LNCAP (cell line): ENCODE results near the gene CD209.

Experiments used
- TF ChIP-seq, protein P1 (sequence below): fragments of 450-650 bp; IDR thresholded peaks from 2 replicates; pipeline ENCODE4 v1.5.1; 2017; ENCODE audit warnings: mild to moderate bottlenecking

CD209 gene

DNA sequence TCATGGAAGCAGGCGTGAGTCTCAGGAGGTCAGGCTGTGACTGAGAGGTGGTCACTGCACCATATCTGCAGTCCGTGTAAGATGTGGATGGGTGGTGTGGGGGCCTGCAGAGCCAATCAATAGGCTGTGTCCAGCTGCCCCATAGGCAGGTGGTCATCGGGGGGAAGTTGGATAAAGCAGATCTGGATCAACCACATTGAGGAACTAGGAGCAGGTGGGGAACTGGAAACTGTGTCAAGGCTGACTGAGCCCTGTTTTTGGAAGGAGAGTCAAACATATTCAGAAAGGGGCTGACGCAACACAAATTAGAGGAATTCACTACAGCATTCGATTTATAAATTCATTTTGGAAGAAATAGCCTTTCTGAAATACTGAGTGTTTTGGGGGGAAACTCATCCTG lies 30.7 kb upstream of the CD209 start:
- TF ChIP-seq, protein P1, sequence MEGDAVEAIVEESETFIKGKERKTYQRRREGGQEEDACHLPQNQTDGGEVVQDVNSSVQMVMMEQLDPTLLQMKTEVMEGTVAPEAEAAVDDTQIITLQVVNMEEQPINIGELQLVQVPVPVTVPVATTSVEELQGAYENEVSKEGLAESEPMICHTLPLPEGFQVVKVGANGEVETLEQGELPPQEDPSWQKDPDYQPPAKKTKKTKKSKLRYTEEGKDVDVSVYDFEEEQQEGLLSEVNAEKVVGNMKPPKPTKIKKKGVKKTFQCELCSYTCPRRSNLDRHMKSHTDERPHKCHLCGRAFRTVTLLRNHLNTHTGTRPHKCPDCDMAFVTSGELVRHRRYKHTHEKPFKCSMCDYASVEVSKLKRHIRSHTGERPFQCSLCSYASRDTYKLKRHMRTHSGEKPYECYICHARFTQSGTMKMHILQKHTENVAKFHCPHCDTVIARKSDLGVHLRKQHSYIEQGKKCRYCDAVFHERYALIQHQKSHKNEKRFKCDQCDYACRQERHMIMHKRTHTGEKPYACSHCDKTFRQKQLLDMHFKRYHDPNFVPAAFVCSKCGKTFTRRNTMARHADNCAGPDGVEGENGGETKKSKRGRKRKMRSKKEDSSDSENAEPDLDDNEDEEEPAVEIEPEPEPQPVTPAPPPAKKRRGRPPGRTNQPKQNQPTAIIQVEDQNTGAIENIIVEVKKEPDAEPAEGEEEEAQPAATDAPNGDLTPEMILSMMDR = no peak

DNA sequence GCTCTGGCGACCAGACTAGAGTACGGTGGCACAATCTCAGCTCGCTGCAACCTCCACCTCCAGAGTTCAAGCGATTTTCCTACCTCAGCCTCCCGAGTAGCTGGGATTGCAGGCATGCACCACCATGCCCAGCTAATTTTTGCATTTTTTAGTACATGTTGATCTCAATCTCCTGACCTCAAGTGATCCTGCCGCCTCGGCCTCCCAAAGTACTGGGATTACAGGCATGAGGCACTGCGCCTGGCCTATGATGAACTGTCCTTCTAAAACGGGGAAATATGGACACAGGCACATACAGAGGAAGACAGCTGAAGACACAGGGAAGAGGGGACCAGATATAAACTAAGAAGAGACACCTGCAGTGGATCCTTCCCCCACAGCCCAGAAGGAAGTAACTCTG lies 28.4 kb upstream of the CD209 start:
- TF ChIP-seq, protein P1 = no peak

DNA sequence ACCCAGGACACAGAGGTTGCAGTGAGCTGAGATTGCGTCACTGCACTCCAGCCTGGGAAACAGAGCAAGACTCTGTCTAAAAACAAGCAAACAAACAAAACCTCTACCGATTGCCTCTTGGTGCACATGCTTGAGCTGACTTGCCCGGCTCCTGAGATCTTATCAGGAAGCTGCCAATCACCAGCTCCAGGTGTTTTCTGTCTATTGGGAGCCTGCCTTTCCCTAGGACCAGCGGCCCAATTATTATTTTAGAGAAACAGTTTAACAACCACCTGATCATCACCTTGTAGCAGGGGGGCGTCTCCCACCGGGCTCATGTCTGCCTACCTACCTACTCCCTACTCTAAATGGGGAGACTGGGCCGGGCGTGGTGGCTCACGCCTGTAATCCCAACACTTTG lies 26.5 kb upstream of the CD209 start:
- TF ChIP-seq, protein P1 = no peak

DNA sequence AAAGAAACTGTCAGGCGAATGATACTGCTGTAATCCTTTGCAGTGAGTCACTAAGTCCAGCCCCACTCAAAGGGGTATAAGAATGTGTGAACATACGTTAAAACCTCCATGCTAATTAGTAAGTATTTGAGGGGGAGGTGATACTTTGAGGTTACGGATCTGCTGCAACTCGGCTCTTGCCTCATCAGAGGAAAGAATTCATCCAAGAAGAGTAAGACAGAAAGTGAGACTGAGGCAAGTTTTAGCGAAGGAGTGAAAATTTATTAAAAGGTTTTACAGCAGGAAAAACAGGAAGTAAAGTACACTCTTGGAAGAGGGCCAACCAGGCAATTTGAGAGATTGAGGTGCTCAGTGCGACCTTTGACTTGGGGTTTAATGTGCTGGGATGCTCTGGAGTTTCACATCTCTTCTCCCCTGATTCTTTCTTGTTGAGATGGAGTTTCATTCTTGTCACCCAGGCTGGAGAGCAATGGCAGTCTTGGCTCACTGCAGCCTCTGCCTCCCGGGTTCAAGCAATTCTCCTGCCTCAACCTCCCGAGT lies 25.5 kb upstream of the CD209 start:
- TF ChIP-seq, protein P1 = no peak

DNA sequence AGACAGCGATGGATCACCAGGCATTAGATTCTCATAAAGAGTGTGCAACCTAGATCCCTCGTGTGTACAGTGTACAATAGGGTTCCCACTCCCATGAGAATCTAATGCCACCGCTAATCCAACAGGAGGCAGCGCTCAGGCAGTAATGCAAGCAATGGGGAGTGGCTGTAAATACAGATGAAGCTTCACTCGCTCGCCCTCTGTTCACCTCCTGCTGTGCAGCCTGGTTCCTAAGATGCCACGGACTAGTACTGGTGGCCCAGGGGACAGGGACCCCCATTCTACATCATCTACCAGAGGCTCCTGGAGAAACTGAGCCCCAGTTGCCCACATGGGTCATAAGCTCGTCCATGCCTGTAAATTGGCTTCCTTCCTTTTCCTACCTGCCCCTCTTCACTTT lies 23.7 kb upstream of the CD209 start:
- TF ChIP-seq, protein P1 = no peak

DNA sequence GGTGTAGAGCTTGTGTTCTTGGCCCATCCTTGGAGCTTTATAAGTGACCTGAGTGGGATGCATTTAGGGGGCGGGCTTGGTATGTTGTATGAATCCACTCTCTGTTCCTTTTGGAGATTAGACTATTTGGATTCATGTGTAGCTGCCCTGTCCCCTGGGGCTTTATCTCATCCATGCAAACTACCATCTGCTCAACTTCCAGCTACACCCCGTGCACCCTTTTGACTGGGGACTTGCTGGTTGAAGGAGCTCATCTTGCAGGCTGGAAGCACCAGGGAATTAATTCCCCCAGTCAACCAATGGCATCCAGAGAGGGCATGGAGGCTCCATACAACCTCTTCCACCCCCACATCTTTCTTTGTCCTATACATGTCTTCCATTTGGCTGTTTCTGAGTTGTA lies 21.8 kb upstream of the CD209 start:
- TF ChIP-seq, protein P1 = no peak

DNA sequence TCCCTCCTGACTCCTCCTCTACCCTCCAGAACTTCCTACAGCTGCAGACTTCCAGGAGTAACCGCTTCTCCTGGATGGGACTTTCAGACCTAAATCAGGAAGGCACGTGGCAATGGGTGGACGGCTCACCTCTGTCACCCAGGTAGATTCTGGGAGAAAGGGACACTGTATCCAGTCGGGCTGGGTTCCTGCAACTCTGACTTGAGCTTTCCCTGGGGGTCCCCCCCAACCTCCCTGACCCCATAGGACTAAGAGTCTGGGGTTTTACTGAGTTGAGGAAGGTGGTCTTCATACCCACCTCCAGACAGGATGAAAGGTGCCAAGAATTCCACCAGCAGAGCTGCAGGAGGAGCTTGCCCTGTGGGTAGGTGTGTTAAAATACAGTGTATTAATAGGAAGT lies 20.2 kb upstream of the CD209 start:
- TF ChIP-seq, protein P1 = no peak

DNA sequence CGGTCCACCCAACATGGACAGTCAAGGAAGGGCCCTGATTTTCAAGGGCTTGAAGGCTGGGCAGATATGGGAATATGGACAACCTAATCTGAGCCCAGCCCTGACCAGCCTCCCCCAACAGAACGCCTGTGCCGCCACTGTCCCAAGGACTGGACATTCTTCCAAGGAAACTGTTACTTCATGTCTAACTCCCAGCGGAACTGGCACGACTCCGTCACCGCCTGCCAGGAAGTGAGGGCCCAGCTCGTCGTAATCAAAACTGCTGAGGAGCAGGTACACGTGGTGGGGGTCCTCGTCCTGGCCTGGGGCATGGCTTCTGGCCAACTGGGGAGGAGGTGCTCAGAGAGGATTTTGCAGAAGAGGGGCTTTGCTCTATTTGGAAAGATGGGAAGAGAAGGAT lies 19.2 kb upstream of the CD209 start:
- TF ChIP-seq, protein P1 = no peak
